GM18499 (cell line): ENCODE measurements around the gene ARMC2.
"Not testable (repeated sequence)": the region's sequence is repeated elsewhere in the genome, so short reads cannot be mapped to it uniquely, and the experiment has no call there.

ENCODE experiments used
- ATAC-seq: cut with Tn5 transposase; IDR thresholded peaks from one replicate; pipeline ENCODE4 v1.9.1; 2021; ENCODE audit warnings: moderate number of reproducible peaks; ENCODE audit not compliant: insufficient read depth, unreplicated experiment

The ARMC2 gene

DNA sequence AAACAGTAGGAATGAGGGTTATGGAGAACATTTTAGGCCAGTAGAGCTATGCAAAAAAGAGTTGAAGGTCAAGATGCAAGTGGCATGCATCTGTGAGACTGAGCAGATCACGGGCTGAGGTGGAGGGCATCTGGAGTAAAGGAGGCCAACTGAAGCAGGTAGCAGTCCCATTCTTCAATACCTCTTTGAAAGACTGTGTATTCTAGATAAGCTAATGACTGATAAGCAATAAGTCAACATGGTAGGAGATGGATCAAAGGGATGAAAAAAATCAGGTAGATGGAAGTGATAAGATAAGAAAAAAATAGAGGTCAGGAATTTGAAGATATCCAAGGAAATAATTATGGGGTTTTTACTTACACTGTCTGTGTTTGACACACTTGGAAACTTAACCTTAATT, 55.6 kb downstream of the ARMC2 start:
- ATAC-seq = no peak

DNA sequence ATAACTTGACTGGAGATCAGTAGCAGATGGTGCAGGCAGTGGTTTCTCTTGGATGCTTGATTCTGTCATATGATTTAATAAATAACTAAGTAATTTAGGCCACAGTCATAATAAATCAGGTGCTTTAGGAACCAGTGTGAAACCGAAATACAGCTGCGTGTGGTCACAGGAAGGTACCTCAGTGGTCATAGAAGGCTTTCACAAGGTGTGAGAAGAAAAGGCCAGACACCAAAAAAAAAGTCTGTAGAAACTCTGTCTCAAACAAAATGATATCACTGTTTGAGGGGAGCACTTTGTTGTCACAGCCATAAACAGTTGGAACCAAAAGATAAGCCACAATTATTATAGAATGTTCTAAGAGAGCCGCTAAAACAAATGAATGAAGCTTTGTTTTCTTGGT, 56.5 kb downstream of the ARMC2 start:
- ATAC-seq = peak; percentile 94

DNA sequence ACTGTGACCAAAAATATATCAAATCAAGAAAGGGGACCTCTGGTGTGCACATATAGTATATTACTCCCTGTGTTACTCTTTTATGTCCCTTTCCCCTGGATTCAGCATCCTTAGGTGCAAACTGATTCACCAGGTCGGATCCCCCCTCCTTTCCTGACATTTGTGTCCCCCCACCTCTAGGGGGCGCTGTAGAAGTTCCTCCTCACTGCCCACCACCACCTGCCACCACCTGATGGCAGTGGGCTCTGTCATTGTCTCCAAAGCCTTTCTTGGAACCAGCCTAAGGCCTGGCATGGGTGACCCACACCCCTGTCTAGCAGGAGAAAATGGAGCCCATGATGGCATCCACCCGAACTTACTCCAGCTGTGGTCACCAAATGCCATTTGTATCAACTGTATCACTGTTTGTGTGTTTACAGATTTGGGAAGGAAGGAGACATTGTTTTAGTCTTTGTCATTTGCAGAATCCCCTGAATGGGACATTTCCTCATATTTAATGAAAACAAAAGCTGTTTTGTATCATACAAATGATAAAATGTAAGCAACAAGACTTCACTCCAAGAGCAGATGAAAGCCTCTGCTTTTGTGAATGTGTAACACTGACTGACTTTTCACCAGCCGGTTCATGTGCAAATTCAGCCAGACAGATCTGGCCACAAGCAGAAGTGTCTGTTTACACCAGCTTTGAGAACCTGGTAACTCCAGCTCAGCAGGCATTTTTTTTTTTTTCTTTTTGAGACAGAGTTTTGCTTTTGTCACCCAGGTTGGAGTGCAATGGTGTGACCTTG, 66.2 kb downstream of the ARMC2 start:
- ATAC-seq = no peak

DNA sequence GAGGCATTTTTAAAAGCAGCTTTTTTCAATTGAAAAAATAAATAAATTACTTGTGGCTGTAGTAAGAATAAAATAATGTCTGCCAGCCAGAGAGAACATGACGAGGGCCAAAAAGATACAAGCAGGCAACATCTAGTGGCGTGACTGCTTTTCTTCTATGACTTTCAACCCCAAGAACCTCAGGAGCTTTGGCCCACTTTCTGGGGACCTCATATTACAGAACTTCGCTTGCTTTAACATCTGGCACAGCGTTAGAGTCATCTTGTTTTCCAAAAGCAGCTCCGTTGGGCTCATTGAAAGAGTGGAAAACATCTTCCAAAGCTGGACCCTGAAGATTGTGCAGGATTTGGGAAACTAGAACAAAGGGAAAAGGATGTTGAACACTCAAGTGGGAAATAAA, 67.0 kb downstream of the ARMC2 start:
- no peak for ATAC-seq

DNA sequence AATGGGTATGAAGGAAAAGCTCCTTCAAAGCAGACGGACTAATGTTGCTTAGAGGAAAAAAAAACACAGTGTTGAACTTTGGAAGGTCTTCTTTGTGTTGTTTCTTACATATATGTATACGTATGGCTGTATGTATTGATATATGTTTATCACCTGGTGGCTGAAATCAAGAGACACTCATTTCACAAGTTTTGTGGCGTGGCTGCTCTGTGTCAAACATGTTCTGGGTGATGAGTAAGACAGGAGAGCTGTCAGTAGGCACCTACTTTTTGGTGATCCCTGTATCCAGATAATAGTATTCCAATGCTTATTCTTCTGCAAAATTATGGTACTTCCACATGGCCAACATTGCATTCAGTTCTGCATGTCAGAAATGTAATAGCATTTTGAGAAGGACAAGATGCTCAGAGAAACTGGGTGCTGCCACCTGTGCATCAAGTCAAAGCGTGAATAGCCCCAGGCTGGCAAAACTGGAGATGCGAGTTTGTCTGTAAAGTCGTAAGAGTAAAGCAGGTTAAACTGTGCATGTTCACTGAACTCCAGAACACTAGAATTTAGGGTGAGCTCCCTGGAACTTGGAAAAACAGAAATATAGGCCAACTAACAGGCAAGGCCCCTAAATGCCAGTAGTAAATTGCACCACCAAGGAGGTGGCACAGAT, 67.9 kb downstream of the ARMC2 start:
- ATAC-seq = no peak

DNA sequence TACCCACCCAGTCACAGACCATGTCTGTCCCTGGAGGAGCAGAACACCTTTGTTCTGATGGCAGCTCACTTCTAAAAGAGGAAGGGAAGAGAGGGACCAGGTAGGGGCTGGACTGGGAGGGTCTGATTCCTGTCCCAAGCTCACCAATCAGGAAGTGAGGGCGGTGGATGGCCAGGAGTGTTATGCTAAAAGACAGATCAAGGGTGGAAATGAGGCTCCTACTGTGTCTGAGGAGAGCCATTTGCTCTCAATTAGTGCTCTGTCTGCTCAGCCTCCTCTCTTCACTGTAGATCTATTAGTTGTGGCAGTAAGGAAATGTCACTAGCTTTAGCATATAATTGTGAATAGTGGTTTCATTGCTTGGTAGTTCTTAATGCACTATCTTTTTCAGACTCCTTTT, 72.5 kb downstream of the ARMC2 start:
- ATAC-seq = no peak

DNA sequence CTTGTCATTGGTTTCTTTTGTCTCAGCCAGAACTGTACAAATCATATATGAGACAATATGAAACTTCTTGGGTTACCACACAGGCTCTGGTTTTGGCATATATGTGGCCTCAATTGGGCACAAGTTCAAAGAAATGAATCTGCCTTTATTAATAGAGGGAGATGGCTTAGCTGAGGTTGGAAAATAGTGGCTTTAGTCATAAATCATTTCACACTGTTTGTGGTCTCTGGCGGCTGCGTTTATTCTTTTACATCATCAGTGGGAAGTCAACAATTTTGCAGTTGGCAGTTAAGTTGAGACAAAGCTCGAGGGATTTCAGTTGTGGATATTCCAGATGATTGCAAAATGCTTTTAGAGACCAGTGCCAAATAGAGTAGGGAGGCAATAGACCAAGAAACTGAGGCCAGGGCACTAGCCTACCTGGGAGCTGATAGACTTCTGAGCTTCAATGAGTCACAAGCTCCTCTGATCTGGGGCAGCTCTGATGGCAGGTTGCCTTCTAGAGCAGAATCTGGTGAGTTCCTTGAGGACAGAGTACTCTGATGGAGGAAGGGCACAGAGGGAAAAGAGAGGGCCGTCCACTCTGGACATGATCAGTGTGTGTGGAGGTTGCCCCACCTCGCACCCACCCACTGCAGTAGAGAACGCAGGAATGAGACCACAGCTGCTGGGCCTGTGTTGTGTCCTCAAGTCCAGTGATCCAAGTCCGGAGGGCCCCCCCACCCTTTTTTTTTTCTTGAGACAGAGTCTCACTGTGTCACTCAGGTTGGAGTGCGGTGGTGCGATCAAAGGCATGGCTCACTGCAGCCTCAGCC, 73.5 kb downstream of the ARMC2 start:
- ATAC-seq = no peak

DNA sequence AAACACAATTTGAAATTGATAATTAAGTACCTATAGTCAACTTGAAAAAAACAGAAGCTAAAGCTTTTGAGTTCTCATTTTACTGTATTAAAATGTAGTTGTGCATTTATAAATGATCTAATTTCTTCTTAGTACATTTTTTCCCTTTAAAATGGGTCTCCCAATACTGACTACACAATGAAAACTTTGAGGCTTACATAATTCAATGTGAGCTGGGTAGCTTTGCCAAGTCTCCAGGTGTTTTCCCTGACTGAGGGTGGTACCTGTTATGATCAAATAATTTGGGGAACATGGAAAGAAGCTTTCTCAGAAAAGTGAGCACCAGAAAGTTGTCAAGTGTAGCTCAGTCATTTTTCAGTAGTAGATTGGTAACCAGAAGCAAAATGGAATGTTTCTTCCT, 74.3 kb downstream of the ARMC2 start:
- no peak for ATAC-seq

DNA sequence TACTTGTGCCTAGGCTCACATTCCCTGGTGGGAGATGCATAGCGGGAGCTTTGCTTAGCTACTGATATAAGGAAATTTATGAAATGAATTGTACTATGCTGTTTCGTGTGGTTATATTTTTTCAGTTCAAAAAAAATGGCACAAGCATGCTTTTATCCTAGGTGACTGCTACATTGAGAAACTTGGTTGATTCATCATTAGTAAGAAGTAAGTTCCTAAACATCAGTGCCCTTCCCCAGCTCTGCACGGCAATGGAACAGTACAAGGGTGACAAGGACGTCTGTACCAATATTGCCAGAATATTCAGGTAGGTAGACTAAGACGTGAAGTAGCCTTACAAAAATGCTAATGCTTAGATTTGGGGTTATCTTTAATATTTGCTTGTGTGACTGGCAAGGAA, 79.7 kb downstream of the ARMC2 start:
- no peak for ATAC-seq

DNA sequence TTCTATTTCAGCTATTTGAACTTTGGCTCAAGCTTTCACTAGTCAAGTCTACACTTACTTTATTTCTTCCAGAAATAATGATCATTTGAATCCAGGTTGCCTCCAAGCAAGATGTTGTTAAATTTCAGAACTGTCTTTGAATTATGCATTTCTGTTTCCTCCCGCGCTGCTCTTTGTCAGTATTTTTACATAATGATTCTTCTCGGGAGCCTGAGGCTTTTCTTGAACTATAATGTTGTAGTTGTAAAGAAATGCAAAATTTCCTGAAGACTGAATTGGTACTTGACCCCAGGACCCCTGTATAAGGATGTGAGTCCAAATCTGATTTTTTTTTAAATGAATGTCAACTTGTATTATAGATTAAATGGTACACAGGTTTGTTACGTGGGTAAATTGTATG, 80.4 kb downstream of the ARMC2 start:
- ATAC-seq = no peak

DNA sequence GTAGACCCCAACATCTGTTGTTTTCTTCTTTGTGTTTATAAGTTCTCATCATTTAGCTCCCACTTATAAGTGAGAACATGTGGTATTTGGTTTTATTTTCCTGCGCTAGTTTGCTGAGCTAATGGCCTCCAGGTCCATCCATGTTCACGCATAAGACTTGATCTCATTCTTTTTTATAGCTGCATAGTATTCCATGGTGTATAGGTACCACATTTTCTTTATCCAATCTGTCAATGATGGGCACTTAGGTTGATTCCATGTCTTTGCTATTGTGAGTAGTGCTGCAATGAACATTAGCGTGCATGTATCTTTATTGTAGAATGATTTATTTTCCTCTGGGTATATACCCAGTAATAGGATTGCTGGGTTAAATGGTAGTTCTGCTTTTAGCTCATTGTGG, 82.9 kb downstream of the ARMC2 start:
- not testable (repeated sequence) for ATAC-seq

DNA sequence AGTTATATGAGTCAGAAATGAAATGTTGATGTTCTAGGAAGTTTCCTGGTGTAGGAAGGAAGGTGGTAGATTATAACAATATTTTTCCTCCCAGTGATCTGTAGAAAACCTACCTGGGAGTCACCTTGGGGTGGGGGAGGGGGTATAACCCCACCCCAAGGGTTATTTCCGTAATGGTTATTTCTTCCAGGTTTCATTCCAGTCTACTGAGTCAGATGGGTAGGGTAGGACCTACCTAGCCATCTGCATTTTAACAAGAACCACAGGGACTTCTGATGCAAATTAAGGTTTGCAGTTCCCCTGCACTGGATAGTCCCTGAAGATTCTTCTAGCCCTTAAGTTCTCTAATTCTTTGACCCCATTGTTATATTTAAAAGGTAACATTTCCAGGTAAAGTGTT, 88.9 kb downstream of the ARMC2 start:
- no peak for ATAC-seq

DNA sequence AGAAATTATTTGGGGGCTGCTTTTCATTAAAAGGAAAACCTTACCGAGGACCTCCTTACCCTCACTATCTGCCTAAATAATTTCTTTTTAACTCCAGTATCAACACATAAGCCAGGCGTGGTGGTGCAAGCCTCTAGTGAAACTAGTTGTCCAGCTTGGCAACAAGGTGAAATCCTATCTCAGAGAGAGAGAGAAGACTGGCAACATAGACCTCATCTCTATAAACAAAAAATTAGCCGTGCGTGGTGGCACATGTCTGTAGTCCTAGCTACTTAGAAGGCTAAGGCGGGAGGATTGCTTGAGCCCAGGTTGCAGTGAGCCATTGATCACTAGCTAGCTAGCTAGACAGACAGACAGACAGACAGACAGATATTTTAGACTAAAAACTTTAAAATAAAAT, 92.5 kb downstream of the ARMC2 start:
- no peak for ATAC-seq

DNA sequence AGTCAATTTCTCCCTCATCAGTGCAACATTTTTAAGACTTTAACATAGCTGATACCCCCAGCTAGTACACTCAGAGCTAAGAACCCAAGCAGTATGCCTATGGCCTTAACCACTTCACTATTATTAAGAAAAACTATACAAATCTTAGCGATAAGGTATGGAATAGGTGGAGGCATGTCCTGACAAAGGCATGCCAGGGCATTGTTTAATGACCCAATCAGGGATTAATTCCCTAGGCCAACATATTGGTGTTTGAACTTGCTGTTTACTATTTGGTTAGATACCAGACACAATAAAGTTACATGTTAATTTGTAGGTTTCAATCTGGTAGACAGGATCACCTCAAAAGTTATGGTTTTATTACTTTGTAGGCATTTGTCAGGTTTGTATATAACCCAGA, 93.1 kb downstream of the ARMC2 start:
- no peak for ATAC-seq

DNA sequence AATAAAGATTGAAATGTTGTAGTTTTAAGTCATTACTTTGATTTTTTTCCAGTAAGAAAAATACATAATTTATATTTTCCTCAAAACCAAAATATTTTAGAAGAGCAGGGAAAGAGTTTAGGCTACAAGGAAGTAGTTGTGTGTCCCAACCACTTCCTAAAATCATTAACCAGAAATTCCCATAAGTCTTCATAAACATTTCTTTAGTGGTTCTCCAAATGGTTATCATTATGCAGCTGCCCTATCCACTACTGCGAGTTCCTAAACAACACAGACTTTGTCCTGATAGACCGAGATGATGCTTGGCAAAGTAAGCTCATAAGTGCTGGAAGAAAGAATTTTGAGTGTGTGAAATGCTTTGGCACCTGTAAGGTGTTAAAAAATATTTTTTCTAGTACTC, 93.6 kb downstream of the ARMC2 start:
- ATAC-seq = no peak

DNA sequence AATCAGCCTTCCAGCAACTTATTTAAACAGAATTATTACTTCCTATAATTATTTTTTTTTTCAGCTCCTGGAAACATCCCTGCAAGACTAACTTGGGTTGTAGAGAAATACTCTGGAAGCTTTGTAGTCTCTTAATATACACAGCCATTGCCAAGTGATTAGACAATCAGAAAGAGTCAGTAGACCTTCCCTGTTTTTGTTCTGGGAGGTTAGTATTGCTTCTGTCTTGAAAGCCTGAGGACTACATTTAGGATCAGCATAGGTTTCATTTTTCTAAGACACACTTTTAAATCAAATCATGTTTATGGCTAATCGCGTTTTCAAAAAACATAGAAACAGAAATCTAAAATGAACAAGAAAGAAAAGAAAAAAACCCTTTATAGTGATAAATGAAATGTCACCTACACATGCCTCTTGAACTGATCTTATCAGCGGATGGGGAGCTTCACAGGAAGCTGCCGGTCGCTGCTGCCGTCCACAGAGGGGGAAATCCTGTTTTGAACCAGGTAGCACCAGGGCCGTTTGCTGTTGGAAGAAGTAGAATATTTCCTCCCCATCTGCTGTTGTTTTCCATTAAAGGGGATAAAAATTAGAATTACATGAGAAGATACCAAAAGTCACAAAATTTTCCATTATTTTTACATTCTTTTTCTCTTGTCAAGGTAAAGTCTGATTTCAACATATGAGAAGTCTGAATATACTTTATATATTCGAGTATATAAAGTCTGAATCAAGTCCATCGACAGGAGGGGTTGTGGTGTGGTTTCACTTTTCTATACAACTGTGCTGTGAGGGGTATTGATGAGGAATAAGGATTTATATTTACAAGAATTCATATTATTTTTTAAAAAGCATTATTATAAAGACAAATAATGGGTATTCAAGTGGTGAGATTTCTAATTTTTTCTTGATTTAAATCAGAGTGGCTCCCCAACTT, 94.6 kb downstream of the ARMC2 start:
- no peak for ATAC-seq

DNA sequence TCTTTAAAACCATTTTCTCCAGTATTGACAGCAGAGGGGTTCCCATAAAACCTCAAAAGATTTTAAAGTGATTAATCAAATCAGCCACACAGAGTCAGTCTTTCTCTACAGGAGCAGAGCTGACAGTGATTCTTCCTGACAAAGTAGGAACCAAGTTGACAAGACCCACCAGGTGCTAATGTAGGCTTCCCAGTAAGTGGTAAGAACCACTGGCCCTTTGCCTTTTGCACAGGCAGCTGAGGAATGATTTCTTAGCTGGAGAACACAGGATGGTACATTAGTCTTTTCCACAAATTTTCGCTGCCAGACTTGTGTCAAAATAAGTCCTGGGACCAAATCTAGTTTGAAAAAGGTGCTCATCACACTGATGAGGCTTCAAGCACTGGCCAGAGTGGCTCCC, 95.8 kb downstream of the ARMC2 start:
- ATAC-seq = no peak

DNA sequence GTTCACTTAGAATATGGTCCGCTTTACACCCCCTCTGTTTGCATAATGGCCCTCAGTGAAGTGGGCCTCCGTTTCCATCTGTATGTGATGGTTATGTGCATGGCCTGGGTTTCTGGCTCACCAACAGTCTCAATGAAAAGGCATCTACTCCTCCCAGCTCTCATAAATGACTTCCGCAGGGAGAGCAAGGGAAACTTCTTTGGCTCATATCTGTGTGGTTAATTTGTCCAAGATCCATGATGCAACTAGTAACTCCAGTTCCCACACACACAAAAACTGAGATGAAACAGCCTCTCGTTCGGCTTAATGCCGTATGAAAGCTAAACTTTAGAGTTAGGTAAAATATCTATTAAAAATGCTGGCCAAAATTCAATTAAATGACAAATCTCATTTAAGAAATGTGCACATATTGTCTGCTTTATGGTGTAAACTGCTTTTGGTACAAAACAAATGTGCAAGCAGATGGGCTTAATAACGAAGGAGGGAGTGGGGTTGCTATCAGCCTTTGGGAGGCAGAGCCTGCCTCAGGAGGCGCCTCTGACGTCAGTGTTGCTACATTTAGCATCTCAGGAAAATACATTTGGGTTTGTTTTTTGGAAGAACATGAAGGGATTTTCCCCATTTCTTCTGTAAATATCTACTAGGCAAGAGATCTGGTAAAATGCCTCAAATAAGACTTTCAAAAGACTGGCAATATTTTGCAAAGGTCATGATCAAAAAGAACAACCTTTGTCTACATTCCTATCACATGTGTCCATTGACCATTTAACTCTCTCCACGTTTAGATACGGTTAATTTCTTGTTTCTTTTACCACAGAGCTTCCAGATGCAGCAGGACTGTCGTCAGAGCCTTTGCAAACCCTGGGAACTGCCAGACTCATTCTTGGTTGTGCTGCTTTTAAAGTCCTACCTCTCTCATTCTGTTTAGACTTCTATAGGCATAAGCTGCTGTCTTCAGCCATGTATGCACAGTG, 96.8 kb downstream of the ARMC2 start:
- no peak for ATAC-seq

DNA sequence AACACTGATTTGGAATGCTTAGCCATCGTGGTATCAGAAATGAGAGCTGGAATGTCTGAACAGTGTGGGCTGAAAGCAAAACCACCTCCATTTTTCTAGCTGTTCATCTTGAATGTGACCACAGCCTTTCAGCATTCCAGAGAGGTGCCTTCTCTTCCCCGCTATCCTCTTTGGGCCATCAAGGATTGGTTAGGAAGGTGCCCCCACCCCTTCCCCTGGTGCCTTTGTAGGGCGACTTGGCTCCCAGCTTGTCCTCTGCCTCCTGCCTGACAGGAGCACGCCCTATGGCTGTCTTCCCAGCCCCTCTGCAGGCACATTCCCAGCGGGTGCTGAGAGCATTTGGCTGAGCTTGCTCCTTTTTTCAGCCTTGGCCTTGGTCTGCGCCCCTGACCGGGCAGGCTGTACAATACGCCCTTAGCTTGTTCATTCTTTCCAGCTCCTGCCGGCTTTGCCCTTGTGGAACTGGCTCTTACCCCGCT, 97.5 kb downstream of the ARMC2 start:
- no peak for ATAC-seq
